NB4 (cell line): ENCODE results near the gene KDELR1.

ENCODE experiments used
- MYC ChIP-seq: IDR thresholded peaks from 2 replicates; pipeline ENCODE4 v1.6.1; 2011; ENCODE audit warnings: low read depth, low read length
- POLR2A ChIP-seq: IDR thresholded peaks from 2 replicates; pipeline ENCODE4 v1.6.1; 2011; ENCODE audit warnings: mild to moderate bottlenecking; ENCODE audit not compliant: insufficient read length; ENCODE audit errors: extremely low read depth
- TF ChIP-seq, protein P1 (sequence below): IDR thresholded peaks from one replicate; pipeline ENCODE4 v1.5.1; 2012; ENCODE audit warnings: low read depth, low read length
- TF ChIP-seq, protein P2 (sequence below): IDR thresholded peaks from 2 replicates; pipeline ENCODE4 v1.6.1; 2011; ENCODE audit warnings: low read depth, low read length

DNA sequence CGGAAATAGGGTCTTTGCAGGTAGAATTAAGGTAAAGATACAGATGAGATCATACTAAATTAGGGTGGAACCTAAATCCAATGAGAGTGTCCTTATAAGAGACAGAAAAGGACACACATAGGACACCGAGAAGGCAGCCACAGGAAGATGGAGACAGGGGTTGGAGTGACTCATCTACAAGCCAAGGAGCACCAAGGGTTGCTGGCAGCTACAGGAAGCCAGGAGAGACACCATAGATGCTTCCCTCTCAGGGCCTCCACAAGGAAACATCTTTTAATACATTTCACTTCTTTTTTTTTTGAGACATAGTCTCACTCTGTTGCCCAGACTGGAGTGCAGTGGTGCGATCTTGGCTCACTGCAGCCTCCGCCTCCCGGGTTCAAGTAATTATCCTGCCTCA, 37.7 kb downstream of the KDELR1 start:
- TF ChIP-seq, protein P1, sequence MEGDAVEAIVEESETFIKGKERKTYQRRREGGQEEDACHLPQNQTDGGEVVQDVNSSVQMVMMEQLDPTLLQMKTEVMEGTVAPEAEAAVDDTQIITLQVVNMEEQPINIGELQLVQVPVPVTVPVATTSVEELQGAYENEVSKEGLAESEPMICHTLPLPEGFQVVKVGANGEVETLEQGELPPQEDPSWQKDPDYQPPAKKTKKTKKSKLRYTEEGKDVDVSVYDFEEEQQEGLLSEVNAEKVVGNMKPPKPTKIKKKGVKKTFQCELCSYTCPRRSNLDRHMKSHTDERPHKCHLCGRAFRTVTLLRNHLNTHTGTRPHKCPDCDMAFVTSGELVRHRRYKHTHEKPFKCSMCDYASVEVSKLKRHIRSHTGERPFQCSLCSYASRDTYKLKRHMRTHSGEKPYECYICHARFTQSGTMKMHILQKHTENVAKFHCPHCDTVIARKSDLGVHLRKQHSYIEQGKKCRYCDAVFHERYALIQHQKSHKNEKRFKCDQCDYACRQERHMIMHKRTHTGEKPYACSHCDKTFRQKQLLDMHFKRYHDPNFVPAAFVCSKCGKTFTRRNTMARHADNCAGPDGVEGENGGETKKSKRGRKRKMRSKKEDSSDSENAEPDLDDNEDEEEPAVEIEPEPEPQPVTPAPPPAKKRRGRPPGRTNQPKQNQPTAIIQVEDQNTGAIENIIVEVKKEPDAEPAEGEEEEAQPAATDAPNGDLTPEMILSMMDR = no peak
- no peak for TF ChIP-seq POLR2A
- TF ChIP-seq, protein P2, sequence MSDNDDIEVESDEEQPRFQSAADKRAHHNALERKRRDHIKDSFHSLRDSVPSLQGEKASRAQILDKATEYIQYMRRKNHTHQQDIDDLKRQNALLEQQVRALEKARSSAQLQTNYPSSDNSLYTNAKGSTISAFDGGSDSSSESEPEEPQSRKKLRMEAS = no peak
- TF ChIP-seq MYC = no peak
